ENCODE results near the gene FABP3. TPM values are rescaled to one million over a fixed set of nuclear protein-coding genes. Genes with fewer than 3 reads are reported as not detected.

The FABP3 gene
- total RNA-seq, 1 experiment from 2014 or later: 0.49 TPM

- BruUV-seq (replicated peaks): no TSS peak
- no peaks in the 10 kb centered on the region for H3K9me3 ChIP-seq (ENCODE audit: control insufficient read depth, insufficient read depth, low read depth, low read length)
- H3K27me3 ChIP-seq (ENCODE audit: control insufficient read depth, insufficient read depth, low read length): no peaks in the 10 kb centered on the region
- ChIA-PET POLR2A (interaction anchor here (0.6 to 0.7 kb wide), 2 partner anchors 15 to 260 kb away, joined by 3 to 6 read pairs; no protein-coding TSS in a partner anchor), CTCF (no interaction called here)
- ATAC-seq (no peak), DNase-seq (ENCODE audit: low read depth, low spot score) (no peak)
- peaks cover 2% of the 10 kb centered on the region; the same call in 1 of the 2 replicates for H3K36me3 ChIP-seq (ENCODE audit: control insufficient read depth, insufficient read depth, low read length)
- in situ Hi-C loops (cut with HindIII; ENCODE audit: low pct_unique_long_range_greater_than_20kb, low sequenced_read_pairs): no loop called here
- intact Hi-C loops (cut with micrococcal nuclease; ENCODE audit: unreplicated experiment): no loop called here
- H3K4me3 ChIP-seq (ENCODE audit: low read depth in 2 of 2, low read length in 2 of 2): no peak overlapping the region
- TF ChIP-seq SIN3A (IDR thresholded peaks at IDR 0.05; ENCODE audit: borderline replicate concordance, insufficient read depth, low read depth, low read length): no peak
- no peak for TF ChIP-seq REST (IDR thresholded peaks at IDR 0.05; ENCODE audit: insufficient read depth in 1 of 2, low read depth in 2 of 2, low read length in 1 of 2)
- no peak for TF ChIP-seq CTCF (IDR thresholded peaks at IDR 0.05)
- no peak for TF ChIP-seq TCF7L2 (IDR thresholded peaks at IDR 0.05; ENCODE audit: low read depth, low read length)
- no peak for TF ChIP-seq POLR2AphosphoS5 (IDR thresholded peaks at IDR 0.05; ENCODE audit: low read depth, low read length)
- no peaks in the 10 kb centered on the region; the same call in 1 of the 2 replicates for H3K4me1 ChIP-seq (ENCODE audit: control insufficient read depth, insufficient read depth, low read length)
- no peak overlapping the region for H3K27ac ChIP-seq (ENCODE audit: low read length)
Measured at GRCh38 chr1:31412205-31412604, 39.3 kb upstream of the FABP3 start.

GRCh38 chr1:31410871-31411270, 38.0 kb upstream of the FABP3 start:
- Histone ChIP-seq H3K9me3 (ENCODE audit: control insufficient read depth, insufficient read depth, low read depth, low read length) (no peaks in the 10 kb centered on the region), H3K4me1 (ENCODE audit: control insufficient read depth, insufficient read depth, low read length) (no peaks in the 10 kb centered on the region; the same call in 1 of the 2 replicates), H3K27ac (ENCODE audit: low read length) (no peak overlapping the region), H3K27me3 (ENCODE audit: control insufficient read depth, insufficient read depth, low read length) (no peaks in the 10 kb centered on the region), H3K36me3 (ENCODE audit: control insufficient read depth, insufficient read depth, low read length) (peaks cover 2% of the 10 kb centered on the region; the same call in 1 of the 2 replicates), H3K4me3 (ENCODE audit: low read depth in 2 of 2, low read length in 2 of 2) (no peak overlapping the region)
- ChIA-PET CTCF (no interaction called here), POLR2A (no interaction called here)
- in situ Hi-C loops (cut with HindIII; ENCODE audit: low pct_unique_long_range_greater_than_20kb, low sequenced_read_pairs): no loop called here
- BruUV-seq (replicated peaks): no TSS peak
- ATAC-seq: no peak
- intact Hi-C loops (cut with micrococcal nuclease; ENCODE audit: unreplicated experiment): no loop called here
- no peak for TF ChIP-seq TCF7L2 (IDR thresholded peaks at IDR 0.05; ENCODE audit: low read depth, low read length)
- no peak for TF ChIP-seq REST (IDR thresholded peaks at IDR 0.05; ENCODE audit: insufficient read depth in 1 of 2, low read depth in 2 of 2, low read length in 1 of 2)
- no peak for TF ChIP-seq SIN3A (IDR thresholded peaks at IDR 0.05; ENCODE audit: borderline replicate concordance, insufficient read depth, low read depth, low read length)
- TF ChIP-seq CTCF (IDR thresholded peaks at IDR 0.05): no peak
- no peak for TF ChIP-seq POLR2AphosphoS5 (IDR thresholded peaks at IDR 0.05; ENCODE audit: low read depth, low read length)
- no peak for DNase-seq (ENCODE audit: low read depth, low spot score)
